ENCODE results near the gene HOXA3.

HOXA3 gene

DNA sequence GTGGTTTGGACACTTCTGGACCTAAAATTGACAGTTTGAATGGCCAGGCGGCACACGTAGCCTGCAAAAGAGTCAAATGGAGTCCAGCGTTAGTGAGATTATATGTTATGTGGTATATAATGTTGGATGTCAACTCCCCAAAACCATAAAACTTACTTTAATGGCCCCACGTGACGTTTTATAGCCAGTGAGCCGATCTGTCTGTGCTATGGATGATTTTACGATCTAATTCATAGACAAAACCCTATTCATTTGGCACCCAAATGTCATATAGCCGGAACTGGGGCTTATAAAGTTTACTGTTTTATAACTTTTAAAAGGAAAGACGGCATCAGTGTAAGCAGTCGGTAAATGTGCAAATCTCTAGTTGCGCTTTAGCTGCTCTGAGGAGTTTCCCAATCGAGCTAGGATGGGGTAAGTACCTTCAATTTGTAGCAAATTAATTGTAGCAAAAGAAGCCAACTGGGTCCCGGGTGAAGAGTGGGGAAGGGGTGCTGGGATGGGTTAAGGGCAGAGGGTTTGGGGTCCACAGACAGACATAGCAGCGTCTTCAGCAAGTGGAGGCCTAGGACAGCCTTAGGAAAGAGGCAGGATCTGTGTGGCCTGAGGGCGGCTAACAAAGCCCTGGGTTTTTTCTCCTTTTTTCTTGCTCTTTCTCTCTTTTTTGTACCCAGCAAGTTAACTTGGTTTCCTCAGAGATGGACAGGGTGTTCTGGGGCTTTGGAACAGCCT, 12.1 kb downstream of the HOXA3 start:
- DNase-seq (ENCODE audit: low spot score) (no peak), ATAC-seq (ENCODE audit: low read depth) (no peak)
- Histone ChIP-seq H3K27ac (ENCODE audit: poor library complexity, severe bottlenecking) (peak overlapping the region; percentile 85), H3K27me3 (ENCODE audit: insufficient read depth, poor library complexity, severe bottlenecking) (no peaks in the 10 kb centered on the region), H3K4me3 (ENCODE audit: severe bottlenecking) (peak overlapping the region; percentile 23), H3K36me3 (ENCODE audit: low read depth) (peaks cover 3% of the 10 kb centered on the region; the same call in 1 of the 2 replicates), H3K4me1 (ENCODE audit: insufficient read depth, poor library complexity, severe bottlenecking) (peaks cover 10% of the 10 kb centered on the region), H3K9me3 (ENCODE audit: severe bottlenecking) (no peaks in the 10 kb centered on the region)
- TF ChIP-seq, protein P1, sequence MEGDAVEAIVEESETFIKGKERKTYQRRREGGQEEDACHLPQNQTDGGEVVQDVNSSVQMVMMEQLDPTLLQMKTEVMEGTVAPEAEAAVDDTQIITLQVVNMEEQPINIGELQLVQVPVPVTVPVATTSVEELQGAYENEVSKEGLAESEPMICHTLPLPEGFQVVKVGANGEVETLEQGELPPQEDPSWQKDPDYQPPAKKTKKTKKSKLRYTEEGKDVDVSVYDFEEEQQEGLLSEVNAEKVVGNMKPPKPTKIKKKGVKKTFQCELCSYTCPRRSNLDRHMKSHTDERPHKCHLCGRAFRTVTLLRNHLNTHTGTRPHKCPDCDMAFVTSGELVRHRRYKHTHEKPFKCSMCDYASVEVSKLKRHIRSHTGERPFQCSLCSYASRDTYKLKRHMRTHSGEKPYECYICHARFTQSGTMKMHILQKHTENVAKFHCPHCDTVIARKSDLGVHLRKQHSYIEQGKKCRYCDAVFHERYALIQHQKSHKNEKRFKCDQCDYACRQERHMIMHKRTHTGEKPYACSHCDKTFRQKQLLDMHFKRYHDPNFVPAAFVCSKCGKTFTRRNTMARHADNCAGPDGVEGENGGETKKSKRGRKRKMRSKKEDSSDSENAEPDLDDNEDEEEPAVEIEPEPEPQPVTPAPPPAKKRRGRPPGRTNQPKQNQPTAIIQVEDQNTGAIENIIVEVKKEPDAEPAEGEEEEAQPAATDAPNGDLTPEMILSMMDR (IDR thresholded peaks at IDR 0.05; ENCODE audit: poor library complexity, severe bottlenecking) = no peak

DNA sequence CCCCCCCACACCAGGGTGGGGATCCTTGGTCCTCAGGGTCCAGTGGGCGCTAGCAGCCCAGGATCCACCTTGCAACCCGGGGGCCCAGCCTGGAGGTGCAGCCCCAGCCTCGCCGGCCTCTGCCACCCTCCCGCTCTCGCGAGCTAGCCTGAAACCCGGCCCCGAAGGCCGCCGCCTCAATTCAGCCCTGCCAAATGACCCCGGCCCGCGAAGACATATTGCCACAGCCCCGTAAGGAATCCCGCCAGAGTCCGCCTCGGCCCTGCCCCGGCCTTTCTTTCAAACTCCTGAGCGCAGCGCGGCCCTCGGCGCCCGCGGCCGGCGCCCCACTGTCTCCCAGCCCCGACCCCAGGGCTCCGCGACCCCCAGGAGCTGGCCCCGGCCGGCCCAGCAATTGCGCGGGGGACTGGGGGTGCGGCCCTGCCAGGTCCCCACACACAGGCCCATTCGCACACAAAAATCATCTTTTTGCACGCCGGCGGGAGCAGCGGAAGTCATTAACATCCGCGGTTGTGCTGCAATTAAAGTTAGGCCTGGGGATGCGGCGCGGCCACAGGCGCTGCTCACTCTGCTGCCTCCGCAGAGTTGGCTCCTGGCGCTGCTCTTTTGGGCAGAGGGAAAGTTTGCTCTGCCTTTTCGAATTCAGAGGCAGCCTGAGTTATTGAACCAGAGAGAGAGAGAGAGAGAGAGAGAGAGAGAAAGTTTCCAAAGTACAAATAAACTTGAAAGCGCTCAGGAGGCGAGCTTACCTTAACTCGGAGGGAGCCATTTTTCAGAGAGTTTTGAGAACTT, 12.9 kb downstream of the HOXA3 start:
- TF ChIP-seq, protein P1 (IDR thresholded peaks at IDR 0.05; ENCODE audit: poor library complexity, severe bottlenecking) = no peak
- H3K4me1 ChIP-seq (ENCODE audit: insufficient read depth, poor library complexity, severe bottlenecking) = peaks cover 18% of the 10 kb centered on the region
- H3K9me3 ChIP-seq (ENCODE audit: severe bottlenecking) = no peaks in the 10 kb centered on the region
- DNase-seq (ENCODE audit: low spot score) (no peak), ATAC-seq (ENCODE audit: low read depth) (no peak)
- no peaks in the 10 kb centered on the region for H3K27me3 ChIP-seq (ENCODE audit: insufficient read depth, poor library complexity, severe bottlenecking)
- peak overlapping the region; percentile 85 for H3K27ac ChIP-seq (ENCODE audit: poor library complexity, severe bottlenecking)
- H3K4me3 ChIP-seq (ENCODE audit: severe bottlenecking) = peak overlapping the region; percentile 23
- peaks cover 3% of the 10 kb centered on the region; the same call in 1 of the 2 replicates for H3K36me3 ChIP-seq (ENCODE audit: low read depth)

DNA sequence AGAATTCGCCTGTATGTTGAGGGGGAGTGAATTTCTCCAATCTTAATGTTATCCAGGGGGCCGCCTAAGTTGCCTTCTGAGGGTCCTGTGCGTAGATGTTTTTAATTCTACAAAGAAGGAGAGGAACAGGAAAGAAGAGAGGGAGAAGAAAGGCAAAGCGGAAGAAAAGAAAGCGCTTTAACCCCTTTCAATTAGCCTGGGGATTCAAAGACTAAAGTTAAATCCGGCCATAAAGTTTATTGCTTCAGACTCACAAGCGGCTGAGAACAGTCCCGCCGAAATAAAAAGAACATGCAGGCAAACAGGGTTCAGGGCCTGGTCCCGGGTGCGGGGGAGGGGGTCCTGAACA, 13.4 kb downstream of the HOXA3 start:
- peak overlapping the region; percentile 85 for H3K27ac ChIP-seq (ENCODE audit: poor library complexity, severe bottlenecking)
- ATAC-seq (ENCODE audit: low read depth) (no peak), DNase-seq (ENCODE audit: low spot score) (no peak)
- no peaks in the 10 kb centered on the region for H3K9me3 ChIP-seq (ENCODE audit: severe bottlenecking)
- peaks cover 22% of the 10 kb centered on the region for H3K4me1 ChIP-seq (ENCODE audit: insufficient read depth, poor library complexity, severe bottlenecking)
- H3K4me3 ChIP-seq (ENCODE audit: severe bottlenecking) = peak overlapping the region; percentile 23
- no peaks in the 10 kb centered on the region for H3K27me3 ChIP-seq (ENCODE audit: insufficient read depth, poor library complexity, severe bottlenecking)
- peaks cover under 1% of the 10 kb centered on the region; the same call in 1 of the 2 replicates for H3K36me3 ChIP-seq (ENCODE audit: low read depth)
- TF ChIP-seq, protein P1 (IDR thresholded peaks at IDR 0.05; ENCODE audit: poor library complexity, severe bottlenecking) = no peak

DNA sequence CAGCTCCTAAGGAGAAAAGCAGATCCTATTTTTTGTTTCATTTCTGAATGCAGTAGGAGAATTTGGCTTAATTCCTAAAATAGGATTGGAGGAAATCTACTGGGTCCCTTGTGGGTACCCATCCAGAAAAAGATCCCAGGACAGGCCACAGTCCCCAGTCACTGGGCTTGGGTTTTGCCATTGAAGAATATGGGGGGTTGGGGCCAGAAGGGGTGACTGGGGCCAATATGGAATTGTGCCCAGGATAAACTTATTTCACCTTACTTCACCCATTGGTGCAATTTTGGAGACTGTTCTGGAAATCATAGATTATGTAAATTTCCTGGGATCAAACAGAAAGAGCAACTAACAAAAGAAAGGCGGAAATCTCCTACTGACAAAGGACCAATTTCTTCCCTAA, 13.9 kb downstream of the HOXA3 start:
- TF ChIP-seq, protein P1 (IDR thresholded peaks at IDR 0.05; ENCODE audit: poor library complexity, severe bottlenecking) = no peak
- Histone ChIP-seq H3K36me3 (ENCODE audit: low read depth) (no peaks in the 10 kb centered on the region), H3K9me3 (ENCODE audit: severe bottlenecking) (no peaks in the 10 kb centered on the region), H3K27me3 (ENCODE audit: insufficient read depth, poor library complexity, severe bottlenecking) (no peaks in the 10 kb centered on the region), H3K4me1 (ENCODE audit: insufficient read depth, poor library complexity, severe bottlenecking) (peaks cover 23% of the 10 kb centered on the region), H3K27ac (ENCODE audit: poor library complexity, severe bottlenecking) (peak overlapping the region; percentile 85), H3K4me3 (ENCODE audit: severe bottlenecking) (no peak overlapping the region)
- DNase-seq (ENCODE audit: low spot score) = no peak
- ATAC-seq (ENCODE audit: low read depth) = no peak

All from RWPE2 (cell line).